PC-3 (cell line): Measurements from ENCODE around the gene AMZ1.

ENCODE experiments used
- EZH2 ChIP-seq: fragments of 300-600 bp; sonication (generic); IDR thresholded peaks from one replicate; pipeline ENCODE4 v1.6.1; 2017; ENCODE audit warnings: antibody characterized with exemption, mild to moderate bottlenecking, low read length; ENCODE audit not compliant: unreplicated experiment
- EZH2phosphoT487 ChIP-seq: fragments of 300-600 bp; sonication (generic); IDR thresholded peaks from 2 replicates; pipeline ENCODE4 v1.6.1; 2018; ENCODE audit warnings: mild to moderate bottlenecking, antibody characterized with exemption, low read length, borderline replicate concordance
- TF ChIP-seq, protein P1 (sequence below): fragments of 300-600 bp; sonication (generic); conservative IDR thresholded peaks from 2 replicates; pipeline ENCODE4 v1.5.1; 2017; ENCODE audit warnings: antibody characterized with exemption, low read depth, mild to moderate bottlenecking, low read length

- TF ChIP-seq EZH2 (no peak), EZH2phosphoT487 (no peak)
- TF ChIP-seq, protein P1, sequence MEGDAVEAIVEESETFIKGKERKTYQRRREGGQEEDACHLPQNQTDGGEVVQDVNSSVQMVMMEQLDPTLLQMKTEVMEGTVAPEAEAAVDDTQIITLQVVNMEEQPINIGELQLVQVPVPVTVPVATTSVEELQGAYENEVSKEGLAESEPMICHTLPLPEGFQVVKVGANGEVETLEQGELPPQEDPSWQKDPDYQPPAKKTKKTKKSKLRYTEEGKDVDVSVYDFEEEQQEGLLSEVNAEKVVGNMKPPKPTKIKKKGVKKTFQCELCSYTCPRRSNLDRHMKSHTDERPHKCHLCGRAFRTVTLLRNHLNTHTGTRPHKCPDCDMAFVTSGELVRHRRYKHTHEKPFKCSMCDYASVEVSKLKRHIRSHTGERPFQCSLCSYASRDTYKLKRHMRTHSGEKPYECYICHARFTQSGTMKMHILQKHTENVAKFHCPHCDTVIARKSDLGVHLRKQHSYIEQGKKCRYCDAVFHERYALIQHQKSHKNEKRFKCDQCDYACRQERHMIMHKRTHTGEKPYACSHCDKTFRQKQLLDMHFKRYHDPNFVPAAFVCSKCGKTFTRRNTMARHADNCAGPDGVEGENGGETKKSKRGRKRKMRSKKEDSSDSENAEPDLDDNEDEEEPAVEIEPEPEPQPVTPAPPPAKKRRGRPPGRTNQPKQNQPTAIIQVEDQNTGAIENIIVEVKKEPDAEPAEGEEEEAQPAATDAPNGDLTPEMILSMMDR: no peak
These were observed 17.8 kb upstream of the AMZ1 start for GRCh38 chr7:2670171-2670570.
